GM10266 (cell line): ENCODE results near the gene SPTBN4.
A peak's percentile ranks its signal among the peaks of the same experiment; 100 is the strongest.

Experiments used
- DNase-seq: peaks from one replicate; pipeline ENCODE4 v3.0.0; 2012; ENCODE audit errors: extremely low spot score
- CTCF ChIP-seq: IDR thresholded peaks from 2 replicates; pipeline ENCODE4 v1.5.1; 2012; ENCODE audit warnings: mild to moderate bottlenecking, low read depth; ENCODE audit not compliant: control insufficient read depth, insufficient read depth; ENCODE audit errors: missing control alignments

Gene SPTBN4

DNA sequence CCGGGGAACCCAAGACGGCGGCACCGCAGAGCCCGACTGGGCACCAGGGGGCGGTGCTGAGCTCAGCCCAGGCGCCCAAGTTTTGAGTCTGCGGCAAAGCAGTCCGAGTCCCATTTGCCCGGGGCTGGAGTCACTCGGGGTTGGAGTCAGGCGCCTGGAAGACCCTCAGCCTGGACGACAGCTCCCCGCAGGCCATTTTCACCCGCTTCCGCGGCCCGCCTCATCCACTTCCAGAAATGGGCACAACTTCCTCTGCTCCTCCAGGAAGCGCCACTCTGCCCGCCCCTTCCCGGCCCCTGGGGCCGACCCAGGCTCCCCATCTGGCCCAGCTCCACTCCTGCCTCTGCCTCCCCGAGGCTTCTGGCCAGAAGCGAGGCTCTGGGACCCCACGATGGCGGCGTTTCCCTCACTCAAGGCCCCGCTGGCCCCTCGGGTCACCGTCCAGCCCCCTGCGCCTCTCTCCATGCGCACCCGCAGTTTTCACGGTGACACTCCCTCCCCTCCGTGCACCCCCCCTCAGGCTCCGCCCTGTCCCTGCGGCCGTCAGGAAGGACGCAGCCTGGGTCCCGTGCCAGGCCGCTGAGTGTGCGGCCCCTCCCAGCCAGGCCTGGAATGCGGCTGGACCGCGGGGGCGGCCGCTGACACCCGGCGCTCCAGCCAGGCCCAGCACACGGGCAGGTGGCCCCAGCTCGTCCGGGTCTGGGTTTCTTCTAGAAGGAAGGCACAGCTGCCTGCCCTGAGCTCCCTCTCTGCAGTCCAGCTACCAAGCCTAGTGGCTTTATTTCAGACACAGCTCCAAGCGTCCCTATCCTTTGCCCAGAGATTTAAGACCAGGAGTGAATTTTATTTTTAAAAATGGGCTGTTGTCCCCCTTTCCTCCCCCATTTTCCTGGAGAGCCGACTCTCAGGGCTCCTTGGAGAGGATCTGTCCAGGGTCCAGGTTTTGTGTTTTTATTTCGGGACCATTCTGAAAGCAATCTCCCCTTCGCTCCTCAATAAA, 45.7 kb upstream of the SPTBN4 start:
- TF ChIP-seq CTCF, result peak; percentile 89
- DNase-seq, result peak; percentile 76

- no peak for TF ChIP-seq CTCF
- DNase-seq, result no peak
Observed at GRCh38 chr19:40421993-40422747, 44.6 kb upstream of the SPTBN4 start.

GRCh38 chr19:40422748-40423566, 43.8 kb upstream of the SPTBN4 start:
- DNase-seq, result no peak
- no peak for TF ChIP-seq CTCF

GRCh38 chr19:40423938-40424337, 42.9 kb upstream of the SPTBN4 start:
- no peak for TF ChIP-seq CTCF
- no peak for DNase-seq

DNA sequence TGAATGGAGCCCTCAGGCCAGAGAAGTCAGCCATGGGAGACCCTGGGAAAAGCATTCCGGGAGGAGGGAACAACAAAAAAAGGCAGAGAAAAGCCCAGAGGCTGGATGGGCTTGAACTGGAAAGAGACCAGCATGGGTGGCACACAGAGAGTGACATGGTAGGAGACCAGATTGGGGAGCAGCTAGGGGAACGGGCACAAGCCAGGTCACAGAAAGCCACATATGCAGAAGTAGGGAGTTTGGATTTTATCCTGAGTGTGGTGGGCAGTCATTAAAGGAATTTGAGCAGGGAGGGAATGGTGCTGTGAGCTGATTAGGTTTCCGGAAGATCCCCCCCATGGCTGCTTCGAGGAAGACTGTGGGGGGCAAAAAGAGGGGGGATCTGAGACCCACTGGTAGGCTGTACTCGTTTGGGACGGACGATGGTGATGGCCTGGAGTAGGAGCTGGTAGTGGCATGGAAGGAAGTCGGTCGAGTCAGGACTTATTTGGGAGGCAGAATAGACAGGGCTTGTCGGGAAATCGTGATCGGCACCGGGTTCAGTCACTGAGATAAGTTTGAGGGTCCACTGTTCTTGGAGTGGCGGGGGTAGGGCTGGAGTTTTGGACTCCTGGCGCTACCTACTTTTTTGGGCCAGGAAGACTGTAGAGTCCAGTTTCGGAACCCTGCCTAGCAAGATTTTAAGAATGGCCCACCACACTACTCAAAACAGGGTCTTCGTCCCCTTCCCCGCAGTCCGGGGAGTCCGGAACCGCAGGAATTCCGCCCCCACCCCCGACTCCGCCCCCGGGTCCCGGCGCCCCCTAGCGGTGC, 42.0 kb upstream of the SPTBN4 start:
- no peak for TF ChIP-seq CTCF
- DNase-seq, result peak; percentile 55
